Measurements from ENCODE around the gene ISG15.
A peak's percentile ranks its signal among the peaks of the same experiment; 100 is the strongest.
"Not testable (repeated sequence)": the region's sequence is repeated elsewhere in the genome, so short reads cannot be mapped to it uniquely, and the experiment has no call there.

Gene ISG15

DNA sequence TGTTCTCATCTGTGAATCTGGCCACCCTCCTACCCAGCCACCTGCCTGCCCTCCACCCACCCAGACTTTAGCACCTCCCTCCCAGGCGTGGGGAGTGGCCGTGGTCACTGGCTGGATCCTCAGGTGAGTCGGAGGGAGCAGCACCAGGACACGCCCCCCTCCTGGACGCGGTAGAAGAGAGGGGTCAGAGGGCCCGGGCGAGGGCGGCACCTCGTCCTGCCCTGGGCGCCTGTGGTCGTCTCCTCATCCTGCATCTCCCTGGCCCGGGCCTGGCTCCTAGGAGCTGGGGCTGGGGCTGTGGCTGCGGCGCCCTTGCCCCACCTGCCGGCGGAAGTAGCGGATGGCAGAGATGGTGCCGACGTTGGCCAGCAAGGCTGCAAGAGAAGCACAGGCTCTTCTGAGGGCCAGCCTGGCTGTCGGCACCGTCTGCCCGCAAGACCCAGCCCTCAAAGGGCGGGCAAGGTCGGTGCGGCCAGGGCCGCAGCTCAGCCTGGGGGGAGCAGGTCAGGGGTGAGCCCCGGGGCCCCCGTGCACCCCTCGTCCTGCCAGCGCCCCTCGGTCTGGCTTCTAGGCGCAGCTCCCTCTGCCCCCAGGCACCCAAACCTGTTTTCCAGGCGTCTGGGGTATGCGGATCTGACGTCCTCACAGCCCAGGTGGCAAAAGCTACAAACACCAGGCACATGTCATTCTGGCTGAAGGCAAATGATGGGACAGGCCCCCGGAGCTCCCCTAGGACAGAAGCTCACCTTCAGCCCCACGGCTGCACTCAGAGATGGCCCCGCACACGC lies 37.2 kb upstream of the ISG15 start:
- DNase-seq: peak; percentile 56

DNA sequence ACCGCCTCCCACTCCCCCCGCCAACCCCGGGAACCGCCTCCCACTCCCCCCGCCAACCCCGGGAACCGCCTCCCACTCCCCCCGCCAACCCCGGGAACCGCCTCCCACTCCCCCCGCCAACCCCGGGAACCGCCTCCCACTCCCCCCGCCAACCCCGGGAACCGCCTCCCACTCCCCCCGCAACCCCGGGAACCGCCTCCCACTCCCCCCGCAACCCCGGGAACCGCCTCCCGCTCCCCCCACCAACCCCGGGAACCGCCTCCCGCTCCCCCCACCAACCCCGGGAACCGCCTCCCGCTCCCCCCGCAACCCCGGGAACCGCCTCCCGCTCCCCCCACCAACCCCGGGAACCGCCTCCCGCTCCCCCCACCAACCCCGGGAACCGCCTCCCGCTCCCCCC lies 36.5 kb upstream of the ISG15 start:
- DNase-seq: not testable (repeated sequence)

DNA sequence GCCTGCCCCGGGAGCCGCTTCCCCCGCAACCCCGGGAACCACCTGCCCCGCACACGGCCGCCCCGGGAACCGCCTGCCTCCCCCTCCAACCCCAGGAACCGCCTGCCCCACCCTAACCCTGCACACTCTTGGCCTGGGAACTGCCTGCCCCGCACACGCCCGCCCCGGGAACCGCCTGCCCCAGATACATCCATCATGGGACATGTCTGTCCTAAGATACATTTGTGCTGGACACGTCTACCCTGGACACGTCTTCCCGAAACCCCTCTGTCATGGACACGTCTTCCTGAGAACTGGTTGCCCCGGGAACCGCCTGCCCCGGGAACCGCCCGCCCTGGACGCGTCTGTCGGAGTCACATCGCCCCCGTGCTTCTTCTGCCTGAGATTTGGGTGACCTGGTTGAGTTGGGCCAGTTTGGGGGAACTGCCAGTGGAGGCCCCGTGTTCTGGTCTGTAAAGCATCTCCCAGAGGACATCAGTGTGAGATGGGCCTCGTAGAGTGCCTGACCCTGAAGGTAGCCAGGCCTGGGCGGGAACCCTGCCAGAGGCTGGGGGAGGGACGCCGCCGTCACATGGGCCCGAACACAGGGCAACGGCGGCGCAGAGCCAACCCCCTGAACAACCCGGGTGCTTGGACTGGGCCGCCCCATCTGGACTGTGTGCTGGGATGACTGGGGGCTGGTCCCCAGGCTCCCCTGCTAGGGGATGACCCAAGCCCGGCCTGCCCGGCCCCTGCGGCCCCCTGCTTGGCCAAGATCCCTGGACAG lies 35.0 kb upstream of the ISG15 start:
- DNase-seq: no peak

DNA sequence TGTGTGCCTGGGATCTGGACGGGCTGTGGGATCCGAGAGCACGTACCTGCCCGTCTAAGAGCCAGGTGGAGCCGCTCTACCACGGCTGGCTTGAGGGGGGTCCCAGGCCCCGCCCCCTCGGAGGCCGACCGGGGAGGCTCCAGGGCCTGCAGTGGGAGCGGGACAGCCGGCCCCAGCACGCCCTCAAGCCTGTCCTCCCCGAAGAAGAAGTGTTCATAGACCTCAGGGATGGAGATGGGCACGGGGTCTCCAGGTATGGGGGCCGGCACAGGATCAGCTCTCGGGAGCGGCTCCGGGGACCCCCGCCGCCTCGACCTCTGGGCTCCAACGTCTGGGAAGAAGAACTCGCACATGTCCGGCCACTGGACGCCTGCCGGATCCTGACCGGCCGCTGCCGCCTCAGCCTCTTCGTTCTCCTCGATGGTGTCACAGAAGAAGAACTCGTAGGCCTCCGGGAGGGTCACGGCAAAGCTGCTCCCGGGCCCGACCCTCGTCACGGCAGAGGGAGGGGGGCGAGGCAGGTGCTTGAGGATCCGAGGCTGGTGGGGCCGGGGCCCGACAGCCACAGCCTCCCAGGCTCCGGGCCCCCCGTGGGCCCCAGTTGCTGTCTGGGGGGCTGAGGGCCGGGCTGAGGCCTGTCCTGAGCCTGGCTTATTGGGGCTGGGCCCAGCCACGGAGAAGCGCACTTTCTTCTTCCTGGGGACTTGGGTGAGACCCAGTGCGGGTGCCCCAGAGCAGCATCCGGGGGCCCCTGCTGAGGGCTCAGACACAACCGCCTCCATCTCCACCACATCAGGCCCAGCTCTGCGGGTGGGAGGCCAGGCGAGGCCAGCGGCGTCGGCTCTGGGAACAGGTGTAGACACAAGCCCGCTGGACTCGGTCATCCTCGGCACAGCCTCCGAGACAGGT lies 34.2 kb upstream of the ISG15 start:
- no peak for DNase-seq

DNA sequence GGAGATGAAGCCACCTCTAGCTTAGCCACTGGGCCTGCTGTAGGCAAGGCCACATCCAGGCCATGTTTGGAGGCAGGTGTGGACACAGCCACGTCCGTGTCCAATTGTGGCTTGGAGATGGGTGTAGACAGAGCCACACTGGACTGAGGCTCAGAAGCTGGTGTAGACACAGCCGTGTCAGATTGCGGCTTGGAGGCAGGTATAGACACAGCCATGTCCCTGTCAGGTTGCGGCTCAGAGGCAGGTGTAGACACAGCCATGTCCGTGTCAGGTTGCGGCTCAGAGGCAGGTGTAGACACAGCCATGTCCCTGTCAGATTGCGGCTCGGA lies 33.6 kb upstream of the ISG15 start:
- no peak for DNase-seq

DNA sequence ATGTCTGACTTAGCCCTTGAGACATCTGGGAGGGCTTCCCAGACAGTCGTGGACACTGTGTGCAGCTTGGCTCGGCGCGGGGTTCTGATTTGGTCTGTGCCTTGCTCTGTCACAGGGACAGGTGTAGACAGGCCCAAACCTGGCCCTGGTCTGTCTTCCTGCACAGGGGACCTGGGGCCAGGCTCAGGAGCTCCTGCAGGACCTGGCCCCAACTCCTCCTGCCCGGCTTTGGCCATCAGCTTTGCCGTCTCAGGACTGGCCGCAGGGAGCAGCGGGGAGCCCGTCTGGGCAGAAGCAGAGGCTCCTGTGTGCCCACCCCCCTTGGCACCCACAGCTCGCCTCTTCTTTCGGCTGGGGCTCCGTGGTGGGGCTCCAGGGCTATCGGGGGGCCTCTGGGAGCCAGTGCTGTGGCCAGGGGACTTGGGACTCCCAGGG lies 33.1 kb upstream of the ISG15 start:
- DNase-seq: no peak

DNA sequence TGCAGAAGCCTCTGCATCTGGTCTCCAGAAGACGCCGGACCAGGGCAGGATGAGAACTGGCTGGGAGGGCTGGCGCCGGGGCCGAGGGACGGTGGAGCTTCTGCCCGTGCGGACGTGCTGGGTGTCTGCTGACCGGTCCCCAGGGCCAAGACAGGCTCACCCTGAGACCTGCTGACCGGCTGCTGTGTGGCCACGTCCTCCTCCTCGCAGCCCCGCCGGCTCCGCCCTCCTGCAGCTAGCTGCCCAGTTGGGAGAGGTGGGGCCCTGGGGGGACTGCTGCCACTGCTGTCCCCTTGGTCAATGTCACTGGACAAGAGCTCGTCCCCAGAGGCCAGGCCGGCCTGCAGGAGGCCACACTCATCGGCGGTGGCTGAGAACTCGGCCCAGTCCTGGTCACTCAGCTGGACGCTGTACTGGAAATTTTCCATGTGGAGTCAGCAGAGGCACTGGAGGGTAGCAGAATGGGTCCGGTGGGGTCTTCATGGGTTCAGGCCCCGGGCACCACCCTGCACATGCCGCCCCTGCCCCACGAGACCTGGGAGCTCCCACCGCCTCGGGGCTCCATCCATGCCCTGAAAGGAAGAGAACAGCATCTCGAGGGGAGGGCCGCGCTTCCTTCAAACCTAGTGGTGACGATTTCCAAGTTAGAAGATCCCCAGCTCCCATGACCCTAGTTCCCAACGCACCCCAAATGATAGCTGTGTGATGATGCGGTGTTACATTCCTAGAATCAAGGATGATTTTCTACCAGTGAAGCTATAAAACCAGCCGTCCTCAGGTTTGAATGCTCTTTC lies 32.5 kb upstream of the ISG15 start:
- DNase-seq: no peak

DNA sequence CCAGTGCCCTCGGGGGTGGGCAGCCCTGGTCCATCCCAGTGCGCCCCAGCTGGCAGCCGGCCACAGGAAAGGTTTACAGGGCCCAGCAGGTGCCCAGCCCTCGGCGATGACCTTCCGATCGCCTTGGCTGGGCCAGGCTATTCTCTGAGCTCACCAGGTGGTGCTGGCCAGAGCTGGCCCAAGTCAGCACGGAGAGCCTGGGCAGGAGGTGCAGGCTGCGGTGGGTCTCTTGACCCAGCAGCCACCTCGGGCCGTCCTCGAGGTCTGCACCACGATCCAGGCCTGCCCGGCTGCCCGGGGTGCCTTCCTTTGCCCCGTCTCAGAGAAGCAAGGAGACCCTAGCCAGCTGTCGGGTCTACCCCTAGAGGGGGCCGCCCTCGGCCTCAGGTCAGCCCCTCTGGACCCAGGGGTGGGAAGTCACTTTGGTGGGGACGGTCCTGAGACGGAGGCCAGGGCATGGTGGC lies 31.8 kb upstream of the ISG15 start:
- DNase-seq: no peak

DNA sequence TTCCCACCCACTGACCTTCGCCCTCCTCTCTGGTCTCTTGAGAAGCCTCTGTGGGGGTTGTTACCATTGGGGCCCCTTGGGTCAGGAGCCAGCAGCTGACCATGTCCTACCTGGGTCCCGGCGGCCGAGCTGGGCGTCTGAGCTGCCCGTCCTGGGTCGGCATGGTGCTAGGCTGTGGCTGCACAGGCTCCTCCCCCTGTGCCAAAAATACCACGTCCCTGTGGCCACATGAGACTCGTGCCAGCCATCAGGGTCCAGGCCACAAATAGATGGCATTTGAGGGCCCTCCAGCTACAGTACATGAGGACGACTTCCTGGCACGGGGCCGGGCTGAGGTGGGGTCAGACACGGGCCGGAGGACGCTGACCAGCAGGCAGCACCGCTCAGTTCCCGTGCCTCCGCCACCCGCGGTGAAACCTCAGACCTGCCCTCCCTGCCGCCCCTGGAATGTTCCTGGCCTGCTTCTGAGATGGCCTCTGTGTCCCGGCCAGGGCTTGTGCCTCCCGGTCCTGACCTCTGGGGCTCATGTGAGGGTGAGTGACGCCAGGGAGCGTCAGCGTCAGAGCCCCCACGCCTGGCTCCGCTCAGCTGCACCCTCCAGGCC lies 31.2 kb upstream of the ISG15 start, which contains the start of gene PERM1:
TSS of gene PERM1 (minus strand) at position 139 of the 604 bp plus-strand sequence. CDS start 1,064 bp downstream, outside the sequence.
- no peak for DNase-seq

DNA sequence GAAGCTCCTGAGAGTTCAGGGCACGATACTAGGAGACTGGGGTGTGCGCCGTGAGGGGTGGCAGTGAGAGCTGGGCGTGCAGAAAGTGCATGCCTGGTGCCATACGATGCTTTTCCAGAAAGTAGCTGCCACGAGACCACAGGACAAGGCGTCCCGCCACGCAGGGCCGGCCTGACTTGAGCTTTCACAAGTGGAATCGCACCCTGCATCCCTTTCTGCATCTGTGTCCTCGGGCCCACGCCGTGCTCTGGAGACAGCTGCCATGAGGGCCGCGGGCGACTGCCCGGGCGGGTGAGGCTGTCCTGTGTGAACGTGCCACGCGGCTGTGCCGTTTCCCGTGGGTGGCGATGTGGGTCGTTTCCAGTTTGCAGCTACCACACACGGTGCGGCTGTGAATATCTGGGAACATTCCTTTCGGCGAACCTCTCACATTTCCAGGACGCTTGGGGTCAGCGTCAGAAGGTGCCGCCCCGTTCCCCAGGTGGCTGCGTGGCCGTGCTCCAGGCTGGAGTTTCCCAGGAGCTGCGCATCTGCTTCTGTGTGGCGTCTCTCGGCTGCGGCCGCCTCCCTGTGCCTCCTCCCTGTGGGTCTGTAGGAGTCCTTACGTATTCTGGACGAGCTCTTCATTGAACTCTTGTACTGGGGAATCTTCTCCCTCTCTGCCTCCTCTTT lies 30.4 kb upstream of the ISG15 start:
- no peak for DNase-seq

DNA sequence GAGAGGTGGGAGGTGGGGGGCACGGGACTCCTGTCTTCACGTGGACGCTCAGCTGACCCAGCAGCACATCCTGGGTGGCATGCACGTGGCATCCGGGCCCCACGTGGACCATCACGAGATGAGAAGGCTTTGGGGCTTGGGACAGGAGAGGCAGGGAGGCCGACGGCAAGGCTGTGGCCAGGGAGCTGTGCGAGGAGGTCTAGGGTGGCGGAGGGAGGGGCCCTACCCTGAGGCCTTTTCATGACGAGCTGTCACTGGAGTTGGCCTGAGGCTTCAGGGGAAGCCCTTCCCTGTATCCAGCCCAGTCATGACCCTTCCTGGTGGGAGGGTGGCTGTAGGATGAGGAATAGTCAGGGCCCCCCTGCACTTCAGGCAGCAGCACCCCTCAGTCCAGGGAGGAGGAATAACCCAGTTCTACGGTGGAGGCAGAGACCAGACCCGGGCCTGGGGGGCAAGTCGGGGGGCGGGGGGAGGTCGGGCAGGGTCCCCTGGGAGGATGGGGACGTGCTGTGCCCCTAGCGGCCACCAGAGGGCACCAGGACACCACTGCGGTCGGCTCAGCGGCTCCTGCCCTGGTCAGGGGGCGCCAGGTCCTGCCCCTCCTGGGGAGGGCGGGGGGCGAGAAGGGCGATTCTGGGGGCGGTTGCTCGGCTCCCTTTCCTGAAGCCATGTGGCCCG lies 29.4 kb upstream of the ISG15 start:
- DNase-seq: peak; percentile 68

DNA sequence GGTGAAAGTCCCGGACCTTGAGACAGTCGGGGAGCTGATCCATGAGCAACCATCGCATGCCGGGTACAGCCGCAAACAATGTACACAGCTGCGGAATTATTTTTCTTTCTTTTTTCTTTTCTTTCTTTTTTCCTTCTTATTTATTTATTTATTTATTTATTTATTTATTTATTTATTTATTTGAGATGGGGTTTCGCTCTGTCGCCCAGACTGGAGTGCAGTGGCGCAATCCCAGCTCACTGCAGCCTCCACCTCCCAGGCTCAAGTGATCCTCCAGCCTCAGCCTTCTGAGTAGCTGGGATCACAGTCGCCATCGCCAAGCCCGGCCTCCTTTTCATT lies 28.9 kb upstream of the ISG15 start:
- no peak for DNase-seq

DNA sequence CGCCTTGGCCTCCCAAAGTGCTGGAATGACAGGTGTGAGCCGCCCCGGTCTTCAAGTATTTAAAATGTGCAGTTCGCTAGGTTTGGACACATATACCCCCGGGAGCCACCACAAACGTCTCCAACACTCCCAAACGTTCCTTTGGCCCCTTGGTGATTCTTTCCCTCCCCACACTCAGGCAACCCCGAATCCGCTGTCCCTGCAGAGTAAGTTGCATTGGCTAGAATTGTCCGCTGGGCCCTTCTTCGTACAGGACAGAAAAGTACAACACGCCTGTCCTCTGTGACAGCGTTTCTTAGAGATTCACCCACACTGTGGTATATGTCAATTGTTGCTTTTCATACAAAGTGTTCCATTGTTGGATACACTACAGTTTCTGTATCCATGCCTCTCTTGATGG lies 28.2 kb upstream of the ISG15 start:
- DNase-seq: no peak

DNA sequence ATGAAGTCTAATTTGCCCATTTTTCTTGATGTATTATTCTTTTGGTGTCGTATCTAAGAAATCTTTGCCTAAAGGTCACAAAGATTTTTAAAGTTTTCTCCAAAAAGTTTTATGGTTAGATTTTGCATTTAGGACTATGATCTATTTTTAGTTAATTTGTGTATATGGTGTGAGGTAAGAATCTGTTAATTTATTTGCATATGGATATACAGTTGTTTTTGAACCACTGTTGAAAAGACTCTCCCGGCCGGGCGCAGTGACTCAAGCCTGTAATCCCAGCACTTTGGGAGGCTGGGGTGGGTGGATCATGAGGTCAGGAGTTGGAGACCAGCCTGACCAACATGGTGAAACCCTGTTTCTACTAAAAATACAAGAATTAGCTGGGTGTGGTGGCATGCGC lies 25.2 kb upstream of the ISG15 start:
- DNase-seq: not testable (repeated sequence)

DNA sequence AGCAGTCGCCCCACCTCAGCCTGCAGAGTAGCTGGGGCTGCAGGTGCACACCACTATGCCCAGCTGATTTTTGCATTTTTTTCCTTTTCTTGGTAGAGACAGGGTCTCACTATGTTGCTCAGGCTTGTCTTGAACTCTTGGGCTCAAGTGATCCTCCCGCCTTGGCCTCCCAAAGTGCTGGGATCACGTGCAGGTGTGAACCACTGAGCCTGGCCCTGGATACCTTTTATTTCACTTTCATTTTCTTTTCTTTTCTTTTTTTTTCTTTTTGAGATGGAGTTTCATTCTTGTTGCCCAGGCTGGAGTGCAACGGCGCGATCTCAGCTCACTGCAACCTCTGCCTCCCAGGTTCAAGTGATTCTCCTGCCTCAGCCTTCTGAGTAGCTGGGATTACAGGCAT lies 22.0 kb upstream of the ISG15 start:
- not testable (repeated sequence) for DNase-seq

DNA sequence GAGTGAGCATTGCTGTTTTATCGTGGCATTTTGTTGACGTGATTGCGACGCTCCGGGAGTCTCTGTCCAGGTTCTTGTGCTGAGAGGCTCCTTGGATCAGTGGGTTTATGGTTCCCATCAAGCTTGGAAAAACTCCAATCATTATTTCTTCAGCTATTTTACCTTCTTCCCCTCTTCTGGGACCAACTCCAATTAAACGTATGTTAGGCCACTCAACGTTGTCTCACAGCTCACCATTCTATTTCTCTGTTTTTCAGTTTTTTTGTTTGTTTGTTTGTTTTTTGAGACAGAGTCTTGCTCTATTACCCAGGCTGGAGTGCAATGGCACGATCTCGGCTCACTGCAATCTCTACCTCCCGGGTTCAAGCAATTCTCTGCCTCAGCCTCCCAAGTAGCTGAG lies 21.4 kb upstream of the ISG15 start:
- no peak for DNase-seq

DNA sequence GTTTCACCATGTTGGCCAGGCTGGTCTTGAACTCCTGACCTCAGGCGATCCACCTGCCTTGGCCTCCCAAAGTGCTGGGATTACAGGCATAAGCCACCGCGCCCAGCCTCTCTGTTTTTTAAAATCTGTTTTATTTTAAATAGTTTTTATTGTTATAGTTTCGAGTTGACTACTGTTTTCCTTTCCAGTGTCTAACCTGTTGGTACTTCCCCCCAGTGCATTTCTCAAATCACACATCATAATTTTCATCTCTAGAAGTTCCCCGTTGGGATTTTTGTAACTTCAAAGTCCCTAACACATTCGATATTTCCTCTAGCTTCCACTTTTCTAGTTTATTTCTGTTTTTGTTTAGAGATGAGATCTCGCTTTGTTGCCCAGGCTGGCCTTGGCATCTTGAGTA lies 20.9 kb upstream of the ISG15 start:
- no peak for DNase-seq

DNA sequence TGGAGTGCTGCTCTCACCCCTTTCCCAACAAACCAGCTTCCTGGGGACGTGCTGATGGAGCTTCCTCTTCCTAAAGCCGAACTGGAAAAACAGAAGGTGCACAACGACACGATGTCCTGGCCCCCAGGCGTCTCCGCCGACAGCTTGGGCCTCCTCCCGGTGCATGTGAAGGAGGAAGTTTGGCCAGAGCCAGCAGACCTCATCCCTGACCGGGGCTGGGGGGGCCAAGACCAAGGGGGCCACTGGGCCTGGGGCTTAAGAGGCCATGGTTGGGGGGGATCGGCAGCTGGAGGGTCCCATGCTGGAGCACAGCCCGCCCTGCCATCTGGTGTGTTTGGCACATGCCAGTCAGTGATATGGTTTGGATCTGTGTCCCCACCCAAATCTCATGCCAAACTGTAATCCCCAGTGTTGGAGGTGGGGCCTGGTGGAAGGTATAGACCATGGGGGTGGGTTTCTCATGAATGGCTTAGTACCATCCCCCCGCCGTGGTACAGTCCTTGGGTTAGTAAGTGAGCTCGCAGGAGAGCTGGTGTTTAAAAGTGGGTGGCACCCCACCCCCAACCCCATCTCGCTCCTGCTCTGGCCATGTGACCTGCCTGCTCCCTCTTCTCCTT lies 19.8 kb upstream of the ISG15 start:
- DNase-seq: no peak

DNA sequence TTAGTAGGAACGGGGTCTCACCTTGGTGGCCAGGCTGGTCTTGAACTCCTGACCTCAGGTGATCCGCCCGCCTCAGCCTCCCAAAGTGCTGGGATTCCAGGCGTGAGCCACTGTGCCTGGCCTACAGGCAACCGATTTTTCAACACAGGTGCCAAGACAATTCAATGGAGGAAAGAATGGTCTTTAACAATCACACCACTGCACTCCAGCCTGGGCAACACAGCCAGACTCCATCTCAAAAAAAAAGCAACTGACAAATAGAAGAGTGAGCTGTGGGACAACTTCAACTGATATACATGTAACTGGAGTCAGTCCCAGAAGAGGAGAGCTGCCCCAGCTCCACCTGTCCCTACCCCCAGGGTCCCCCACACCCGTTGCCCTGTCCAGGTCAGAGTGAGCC lies 18.8 kb upstream of the ISG15 start:
- DNase-seq: not testable (repeated sequence)

All from activated naive CD4-positive, alpha-beta T cell treated with Interleukin-2 at 50 U/mL for 16 hours (primary cell).